ENCODE results near the gene PARD3B. TPM values are rescaled to one million over a fixed set of nuclear protein-coding genes. Genes with fewer than 3 reads are reported as not detected.

The PARD3B gene
- total and polyA plus RNA-seq, 2 of the 13 experiments (the other 11 are each of a cell fraction or from before 2014, with no cell fraction given): 0.71 to 2.3 TPM

DNA sequence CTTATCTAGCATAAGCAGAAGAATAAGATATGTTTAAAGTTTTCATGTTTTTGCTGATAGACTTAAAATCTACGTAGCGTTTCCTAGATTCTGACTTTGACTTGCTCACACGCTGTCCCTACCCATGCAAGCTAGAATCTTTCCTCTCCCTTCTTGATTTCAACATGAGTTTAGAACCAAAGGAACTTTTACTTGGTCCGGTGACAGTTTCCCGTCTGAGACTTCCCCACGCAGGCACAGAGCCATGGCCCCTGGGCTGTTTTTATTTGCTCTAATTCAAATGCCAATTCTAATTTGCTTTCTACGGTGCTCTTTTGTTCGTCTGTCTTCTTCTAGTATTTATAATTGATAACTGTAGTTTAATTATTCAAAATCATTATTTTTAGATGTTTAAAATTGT is 467.7 kb downstream of the PARD3B start:
- no peak overlapping the region for H2AFZ ChIP-seq (ENCODE audit: low read length)
- CTCF ChIA-PET (ENCODE audit: low intra/inter-chr PET ratio, low total read pairs): no interaction called here
- H3K79me2 ChIP-seq (ENCODE audit: insufficient read depth, low read length): no peaks in the 10 kb centered on the region
- BruUV-seq (replicated peaks): no TSS peak
- TF ChIP-seq ZNF879 (CRISPR knock-in tag; IDR thresholded peaks at IDR 0.05): no peak
- TF ChIP-seq MED1 (CRISPR knock-in tag; IDR thresholded peaks at IDR 0.05): no peak
- no peak for TF ChIP-seq GFI1 (CRISPR knock-in tag; IDR thresholded peaks at IDR 0.05; ENCODE audit: borderline replicate concordance)
- TF ChIP-seq, protein P1, sequence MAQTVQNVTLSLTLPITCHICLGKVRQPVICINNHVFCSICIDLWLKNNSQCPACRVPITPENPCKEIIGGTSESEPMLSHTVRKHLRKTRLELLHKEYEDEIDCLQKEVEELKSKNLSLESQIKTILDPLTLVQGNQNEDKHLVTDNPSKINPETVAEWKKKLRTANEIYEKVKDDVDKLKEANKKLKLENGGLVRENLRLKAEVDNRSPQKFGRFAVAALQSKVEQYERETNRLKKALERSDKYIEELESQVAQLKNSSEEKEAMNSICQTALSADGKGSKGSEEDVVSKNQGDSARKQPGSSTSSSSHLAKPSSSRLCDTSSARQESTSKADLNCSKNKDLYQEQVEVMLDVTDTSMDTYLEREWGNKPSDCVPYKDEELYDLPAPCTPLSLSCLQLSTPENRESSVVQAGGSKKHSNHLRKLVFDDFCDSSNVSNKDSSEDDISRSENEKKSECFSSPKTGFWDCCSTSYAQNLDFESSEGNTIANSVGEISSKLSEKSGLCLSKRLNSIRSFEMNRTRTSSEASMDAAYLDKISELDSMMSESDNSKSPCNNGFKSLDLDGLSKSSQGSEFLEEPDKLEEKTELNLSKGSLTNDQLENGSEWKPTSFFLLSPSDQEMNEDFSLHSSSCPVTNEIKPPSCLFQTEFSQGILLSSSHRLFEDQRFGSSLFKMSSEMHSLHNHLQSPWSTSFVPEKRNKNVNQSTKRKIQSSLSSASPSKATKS (CRISPR knock-in tag; IDR thresholded peaks at IDR 0.05): no peak
- no peak for TF ChIP-seq ZFP37 (CRISPR knock-in tag; IDR thresholded peaks at IDR 0.05; ENCODE audit: borderline replicate concordance)
- TF ChIP-seq KDM3A (CRISPR knock-in tag; IDR thresholded peaks at IDR 0.05; ENCODE audit: low read depth): no peak
- TF ChIP-seq, protein P2, sequence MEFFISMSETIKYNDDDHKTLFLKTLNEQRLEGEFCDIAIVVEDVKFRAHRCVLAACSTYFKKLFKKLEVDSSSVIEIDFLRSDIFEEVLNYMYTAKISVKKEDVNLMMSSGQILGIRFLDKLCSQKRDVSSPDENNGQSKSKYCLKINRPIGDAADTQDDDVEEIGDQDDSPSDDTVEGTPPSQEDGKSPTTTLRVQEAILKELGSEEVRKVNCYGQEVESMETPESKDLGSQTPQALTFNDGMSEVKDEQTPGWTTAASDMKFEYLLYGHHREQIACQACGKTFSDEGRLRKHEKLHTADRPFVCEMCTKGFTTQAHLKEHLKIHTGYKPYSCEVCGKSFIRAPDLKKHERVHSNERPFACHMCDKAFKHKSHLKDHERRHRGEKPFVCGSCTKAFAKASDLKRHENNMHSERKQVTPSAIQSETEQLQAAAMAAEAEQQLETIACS (CRISPR knock-in tag; IDR thresholded peaks at IDR 0.05): no peak
- no peak for TF ChIP-seq ZNF24 (IDR thresholded peaks at IDR 0.05)
- TF ChIP-seq REPIN1 (CRISPR knock-in tag; IDR thresholded peaks at IDR 0.05; ENCODE audit: borderline replicate concordance, low read depth): no peak
- no peak for TF ChIP-seq ZNF136 (CRISPR knock-in tag; IDR thresholded peaks at IDR 0.05; ENCODE audit: low read depth)
- TF ChIP-seq, protein P3, sequence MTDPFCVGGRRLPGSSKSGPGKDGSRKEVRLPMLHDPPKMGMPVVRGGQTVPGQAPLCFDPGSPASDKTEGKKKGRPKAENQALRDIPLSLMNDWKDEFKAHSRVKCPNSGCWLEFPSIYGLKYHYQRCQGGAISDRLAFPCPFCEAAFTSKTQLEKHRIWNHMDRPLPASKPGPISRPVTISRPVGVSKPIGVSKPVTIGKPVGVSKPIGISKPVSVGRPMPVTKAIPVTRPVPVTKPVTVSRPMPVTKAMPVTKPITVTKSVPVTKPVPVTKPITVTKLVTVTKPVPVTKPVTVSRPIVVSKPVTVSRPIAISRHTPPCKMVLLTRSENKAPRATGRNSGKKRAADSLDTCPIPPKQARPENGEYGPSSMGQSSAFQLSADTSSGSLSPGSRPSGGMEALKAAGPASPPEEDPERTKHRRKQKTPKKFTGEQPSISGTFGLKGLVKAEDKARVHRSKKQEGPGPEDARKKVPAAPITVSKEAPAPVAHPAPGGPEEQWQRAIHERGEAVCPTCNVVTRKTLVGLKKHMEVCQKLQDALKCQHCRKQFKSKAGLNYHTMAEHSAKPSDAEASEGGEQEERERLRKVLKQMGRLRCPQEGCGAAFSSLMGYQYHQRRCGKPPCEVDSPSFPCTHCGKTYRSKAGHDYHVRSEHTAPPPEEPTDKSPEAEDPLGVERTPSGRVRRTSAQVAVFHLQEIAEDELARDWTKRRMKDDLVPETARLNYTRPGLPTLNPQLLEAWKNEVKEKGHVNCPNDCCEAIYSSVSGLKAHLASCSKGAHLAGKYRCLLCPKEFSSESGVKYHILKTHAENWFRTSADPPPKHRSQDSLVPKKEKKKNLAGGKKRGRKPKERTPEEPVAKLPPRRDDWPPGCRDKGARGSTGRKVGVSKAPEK (CRISPR knock-in tag; IDR thresholded peaks at IDR 0.05; ENCODE audit: borderline replicate concordance): no peak
- no peak for TF ChIP-seq POGZ (CRISPR knock-in tag; IDR thresholded peaks at IDR 0.05)
- no peak for TF ChIP-seq ZNF160 (CRISPR knock-in tag; IDR thresholded peaks at IDR 0.05)
- TF ChIP-seq, protein P4, sequence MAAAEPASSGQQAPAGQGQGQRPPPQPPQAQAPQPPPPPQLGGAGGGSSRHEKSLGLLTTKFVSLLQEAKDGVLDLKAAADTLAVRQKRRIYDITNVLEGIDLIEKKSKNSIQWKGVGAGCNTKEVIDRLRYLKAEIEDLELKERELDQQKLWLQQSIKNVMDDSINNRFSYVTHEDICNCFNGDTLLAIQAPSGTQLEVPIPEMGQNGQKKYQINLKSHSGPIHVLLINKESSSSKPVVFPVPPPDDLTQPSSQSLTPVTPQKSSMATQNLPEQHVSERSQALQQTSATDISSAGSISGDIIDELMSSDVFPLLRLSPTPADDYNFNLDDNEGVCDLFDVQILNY (CRISPR knock-in tag; conservative IDR thresholded peaks at IDR 0.05): no peak
- no peak for TF ChIP-seq SMARCC2 (IDR thresholded peaks at IDR 0.05)
- no peak for TF ChIP-seq ZNF3 (CRISPR knock-in tag; IDR thresholded peaks at IDR 0.05)
- no peak overlapping the region for H3K27ac ChIP-seq (ENCODE audit: extremely low read length, insufficient read depth, low read length)
- H3K4me1 ChIP-seq (ENCODE audit: insufficient read depth, low read length): peaks cover 13% of the 10 kb centered on the region; the same call in 1 of the 2 replicates
- peaks cover 57% of the 10 kb centered on the region for H3K9me3 ChIP-seq (ENCODE audit: low read length)
- ATAC-seq (no peak), FAIRE-seq (no peak), DNase-seq (ENCODE audit: low spot score) (no peak)
- intact Hi-C loops (cut with micrococcal nuclease; ENCODE audit: unreplicated experiment): no loop called here
- 74% methylated on average over 8 of the region's 8 CpGs for WGBS (ENCODE audit: low lambda C conversion rate)
- H3K36me3 ChIP-seq (replicated peaks in 1 of 2; ENCODE audit: control insufficient read depth in 1 of 2, insufficient read depth in 2 of 2, low read length in 2 of 2): no peaks in the 10 kb centered on the region
- no peaks in the 10 kb centered on the region for H4K20me1 ChIP-seq (ENCODE audit: insufficient read depth, low read length)
- no peak overlapping the region for H3K4me3 ChIP-seq (replicated peaks in 1 of 3; ENCODE audit: insufficient read depth in 1 of 3, low read depth in 2 of 3, low read length in 3 of 3)
- no peak overlapping the region for H3K4me2 ChIP-seq (ENCODE audit: low read depth, low read length)
- no peak overlapping the region for H3K9ac ChIP-seq (ENCODE audit: insufficient read depth, low read depth, low read length)
- in situ Hi-C loops (cut with HindIII; ENCODE audit: extremely low pct_ligation_motif_present, low pct_unique_long_range_greater_than_20kb): no loop called here
- H3K27me3 ChIP-seq (ENCODE audit: control insufficient read depth in 1 of 2, insufficient read depth in 2 of 2, low read length in 2 of 2): no peaks in the 10 kb centered on the region
- POLR2A ChIA-PET: no interaction called here

Measured in HepG2 (cell line).